SHP77 (cell line): Measurements from ENCODE around the gene GGA1.

Source experiments
- DNase-seq, 2 experiments: peaks; one replicate each; lab custom pipeline; 2025; lab: John Stamatoyannopoulos, UW

The GGA1 gene

GRCh38 chr22:37674951-37675929 lies 66.6 kb downstream of the GGA1 start, which contains the start of gene LGALS1:
Gene LGALS1, plus strand, starts transcription at chr22:37675636. Its CDS starts 67 bp downstream, at chr22:37675703.
- peak; percentile 73 to 87 for DNase-seq

- no peak for DNase-seq
Observed at GRCh38 chr22:37675930-37676735, 67.5 kb downstream of the GGA1 start.

GRCh38 chr22:37676736-37677492 lies 68.3 kb downstream of the GGA1 start:
- peak; percentile 78 for DNase-seq

GRCh38 chr22:37677493-37677974 lies 68.9 kb downstream of the GGA1 start:
- no peak for DNase-seq

GRCh38 chr22:37678372-37678771 lies 69.7 kb downstream of the GGA1 start:
- no peak for DNase-seq

GRCh38 chr22:37679670-37680069 lies 71.0 kb downstream of the GGA1 start:
- DNase-seq, result no peak

- no peak for DNase-seq
Observed at GRCh38 chr22:37680191-37680851, 71.7 kb downstream of the GGA1 start.

- DNase-seq, result no peak
Observed at GRCh38 chr22:37681001-37681424, 72.4 kb downstream of the GGA1 start.

GRCh38 chr22:37681556-37682049 lies 73.0 kb downstream of the GGA1 start:
- DNase-seq, result peak; percentile 72 to 79
